Ovary (tissue), 3 donors: ENCODE measurements around the gene STMN1.

ENCODE experiments used
- EP300 ChIP-seq: sonication (generic); formaldehyde crosslinking; IDR thresholded peaks from one replicate; pipeline ENCODE4 v1.6.1; 2017; ENCODE audit warnings: antibody characterized with exemption
- POLR2A ChIP-seq: fragments of 450-650 bp; IDR thresholded peaks from one replicate; pipeline ENCODE4 v1.6.1; 2017; ENCODE audit warnings: antibody characterized with exemption, mild to moderate bottlenecking, moderate library complexity
- TF ChIP-seq, protein P1 (sequence below), 3 donors: fragments of 450-650 bp in 2 of 3; fragments of 200-600 bp in 1 of 3; IDR thresholded peaks; one replicate each; pipeline versions ENCODE4 v1.5.1 to v1.8.0; 2016 to 2022; ENCODE audit warnings: antibody characterized with exemption in 3 of 3, mild to moderate bottlenecking in 1 of 3
- donor health status: DM: no; HTN: no; CAD: no.

DNA sequence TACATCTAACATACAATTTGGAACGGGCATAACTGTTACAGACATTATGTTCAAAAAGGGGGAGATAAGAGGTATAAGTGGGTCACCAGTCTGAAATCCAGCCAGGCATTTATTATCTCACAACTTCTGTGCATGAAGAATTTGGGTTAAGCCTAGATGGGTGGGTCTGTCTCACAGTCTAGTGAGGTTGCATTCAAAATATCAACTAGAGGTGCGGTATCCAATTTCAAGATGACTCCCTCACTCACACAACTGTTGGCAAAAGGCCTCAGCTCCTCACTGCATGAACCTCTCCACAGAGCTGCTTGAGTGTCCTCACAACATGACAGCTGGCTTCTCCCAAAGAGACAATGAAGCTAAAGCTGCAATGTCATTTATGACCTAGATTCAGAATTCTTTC lies 51.7 kb downstream of the STMN1 start:
- TF ChIP-seq, protein P1, sequence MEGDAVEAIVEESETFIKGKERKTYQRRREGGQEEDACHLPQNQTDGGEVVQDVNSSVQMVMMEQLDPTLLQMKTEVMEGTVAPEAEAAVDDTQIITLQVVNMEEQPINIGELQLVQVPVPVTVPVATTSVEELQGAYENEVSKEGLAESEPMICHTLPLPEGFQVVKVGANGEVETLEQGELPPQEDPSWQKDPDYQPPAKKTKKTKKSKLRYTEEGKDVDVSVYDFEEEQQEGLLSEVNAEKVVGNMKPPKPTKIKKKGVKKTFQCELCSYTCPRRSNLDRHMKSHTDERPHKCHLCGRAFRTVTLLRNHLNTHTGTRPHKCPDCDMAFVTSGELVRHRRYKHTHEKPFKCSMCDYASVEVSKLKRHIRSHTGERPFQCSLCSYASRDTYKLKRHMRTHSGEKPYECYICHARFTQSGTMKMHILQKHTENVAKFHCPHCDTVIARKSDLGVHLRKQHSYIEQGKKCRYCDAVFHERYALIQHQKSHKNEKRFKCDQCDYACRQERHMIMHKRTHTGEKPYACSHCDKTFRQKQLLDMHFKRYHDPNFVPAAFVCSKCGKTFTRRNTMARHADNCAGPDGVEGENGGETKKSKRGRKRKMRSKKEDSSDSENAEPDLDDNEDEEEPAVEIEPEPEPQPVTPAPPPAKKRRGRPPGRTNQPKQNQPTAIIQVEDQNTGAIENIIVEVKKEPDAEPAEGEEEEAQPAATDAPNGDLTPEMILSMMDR (IDR thresholded peaks at IDR 0.05) = no peak
- TF ChIP-seq EP300 = no peak
- no peak for TF ChIP-seq POLR2A
